Dedifferentiated amniotic fluid mesenchymal stem cell (primary cell): ENCODE data around the gene THBS2.

ENCODE experiments used
- DNase-seq: peaks from one replicate; pipeline ENCODE4 v3.0.0-alpha.2; 2016; ENCODE audit errors: extremely low spot score

THBS2 gene

DNA sequence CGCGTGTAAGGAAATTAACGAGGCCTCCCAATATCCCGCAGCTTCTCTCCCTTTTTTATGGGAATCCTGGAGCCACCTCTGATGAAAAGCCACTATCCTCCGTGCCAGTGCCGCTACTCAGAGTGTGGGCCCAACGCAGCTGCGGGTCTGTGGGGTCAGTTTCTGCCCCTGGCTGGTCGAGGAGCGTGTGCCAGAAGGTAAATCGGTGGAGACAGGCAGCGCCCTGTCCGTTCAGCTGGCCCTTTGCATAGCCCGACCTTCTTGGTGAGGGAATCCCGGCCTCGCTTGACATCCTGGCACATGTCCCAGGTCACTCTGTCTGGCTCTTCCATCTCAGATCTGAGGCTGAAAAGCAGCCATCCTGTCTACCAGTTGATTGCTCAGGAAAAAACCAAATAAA lies 4.6 kb downstream of the THBS2 start:
- DNase-seq, result no peak

DNA sequence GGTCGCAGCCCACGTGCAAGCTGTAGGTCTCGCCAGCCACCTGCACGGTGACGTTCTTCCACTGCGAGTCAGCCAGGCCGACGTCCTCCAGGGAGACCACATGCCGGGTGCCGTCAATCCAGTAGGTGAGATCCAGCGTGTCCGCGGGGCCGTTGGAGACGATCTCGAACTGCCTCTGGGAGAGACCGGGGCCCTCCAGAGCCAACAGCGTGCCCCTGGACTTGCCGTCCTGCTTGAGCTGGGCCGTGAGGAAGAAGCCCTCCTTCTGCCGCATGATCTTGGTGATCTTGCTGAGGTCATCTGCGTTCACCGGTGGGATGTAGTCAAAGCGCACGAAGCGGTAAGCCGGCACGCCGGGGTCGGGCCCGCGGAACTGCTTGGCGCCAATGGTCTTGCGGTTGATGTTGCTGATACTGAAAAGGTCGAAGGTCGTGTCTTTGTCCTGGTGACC lies 5.1 kb downstream of the THBS2 start:
- no peak for DNase-seq

- DNase-seq, result no peak
Measured at GRCh38 chr6:169247991-169248390, 5.7 kb downstream of the THBS2 start.

DNA sequence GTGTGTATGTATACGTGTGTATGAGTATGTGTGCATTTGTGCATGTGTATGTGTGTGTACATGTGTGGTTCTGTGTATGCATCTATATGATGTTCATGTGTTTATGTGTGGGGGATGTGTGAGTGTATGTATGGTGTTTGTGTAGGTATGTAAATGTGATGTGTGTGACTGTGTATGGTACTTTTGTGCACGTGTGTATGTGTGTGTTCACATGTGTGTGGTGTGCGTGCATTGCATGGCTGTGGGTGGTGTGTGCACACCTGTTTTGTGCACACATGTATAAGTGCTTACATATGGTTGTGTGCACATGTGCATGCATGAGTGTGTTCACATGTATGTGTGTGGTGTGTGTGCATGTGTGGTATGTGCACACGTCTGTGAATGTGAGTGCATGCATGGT lies 6.2 kb downstream of the THBS2 start:
- no peak for DNase-seq

GRCh38 chr6:169246445-169246844 lies 7.2 kb downstream of the THBS2 start:
- DNase-seq, result no peak

GRCh38 chr6:169244684-169245383 lies 8.8 kb downstream of the THBS2 start:
- DNase-seq, result no peak

DNA sequence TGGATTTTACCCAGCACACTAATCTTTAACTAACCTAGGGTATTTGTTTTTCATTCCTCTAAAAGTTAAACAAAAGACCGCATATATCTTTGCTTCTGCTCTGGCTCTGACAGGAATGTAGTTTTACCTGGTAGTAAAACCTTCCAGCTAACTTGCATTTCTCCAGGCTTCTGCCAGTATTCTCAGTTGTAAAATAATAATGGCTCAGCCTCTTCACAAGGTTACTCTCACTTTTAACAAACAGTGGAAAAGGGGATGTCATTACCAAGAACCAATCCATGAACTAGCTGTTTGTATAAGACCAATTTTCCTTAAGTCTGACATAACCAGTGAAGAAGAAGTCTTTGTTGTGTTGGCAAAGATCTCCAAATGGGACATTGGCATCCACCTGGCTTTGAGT lies 10.0 kb downstream of the THBS2 start:
- DNase-seq, result no peak

- no peak for DNase-seq
Measured at GRCh38 chr6:169243186-169243585, 10.5 kb downstream of the THBS2 start.

- DNase-seq, result no peak
Measured at GRCh38 chr6:169241688-169242350, 11.8 kb downstream of the THBS2 start.

DNA sequence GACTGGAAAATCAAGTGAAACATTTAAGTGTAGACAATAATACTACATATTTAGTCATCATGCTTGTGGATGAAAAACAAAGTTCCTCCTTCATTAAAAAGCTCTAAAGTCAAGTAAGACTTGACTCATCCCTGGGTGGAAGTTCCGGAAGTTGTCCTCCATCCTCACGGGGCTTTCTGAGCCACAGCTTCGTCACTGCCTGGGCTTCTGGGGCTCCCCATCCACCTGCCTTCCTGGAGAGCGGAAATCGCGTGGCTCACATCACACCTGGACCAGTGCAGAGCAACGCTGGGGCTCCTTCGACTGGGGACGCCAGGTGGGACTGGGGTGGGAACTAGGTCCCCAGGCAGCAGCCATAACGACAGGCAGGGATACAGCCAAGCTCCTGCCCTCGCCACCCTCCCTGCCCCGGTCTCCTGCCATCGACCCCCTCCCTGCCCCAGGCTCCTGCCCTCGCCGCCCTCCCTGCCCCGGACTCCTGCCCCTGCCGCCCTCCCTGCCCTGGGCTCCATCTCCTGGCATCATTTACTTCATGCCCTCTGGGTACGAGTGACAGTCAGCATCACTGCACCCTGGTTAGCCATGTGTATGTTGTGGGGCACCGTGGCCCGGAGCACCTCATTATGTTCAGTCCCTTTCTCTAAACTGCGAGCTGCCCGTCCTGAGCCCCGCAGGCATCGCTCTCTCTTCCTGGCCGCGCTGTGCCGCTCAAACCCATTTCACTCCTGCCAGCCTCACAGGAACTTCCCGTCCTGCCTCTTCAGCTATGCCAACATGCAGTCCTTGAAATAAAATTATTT lies 12.9 kb downstream of the THBS2 start:
- DNase-seq, result no peak

- DNase-seq, result no peak
Measured at GRCh38 chr6:169240125-169240524, 13.5 kb downstream of the THBS2 start.

DNA sequence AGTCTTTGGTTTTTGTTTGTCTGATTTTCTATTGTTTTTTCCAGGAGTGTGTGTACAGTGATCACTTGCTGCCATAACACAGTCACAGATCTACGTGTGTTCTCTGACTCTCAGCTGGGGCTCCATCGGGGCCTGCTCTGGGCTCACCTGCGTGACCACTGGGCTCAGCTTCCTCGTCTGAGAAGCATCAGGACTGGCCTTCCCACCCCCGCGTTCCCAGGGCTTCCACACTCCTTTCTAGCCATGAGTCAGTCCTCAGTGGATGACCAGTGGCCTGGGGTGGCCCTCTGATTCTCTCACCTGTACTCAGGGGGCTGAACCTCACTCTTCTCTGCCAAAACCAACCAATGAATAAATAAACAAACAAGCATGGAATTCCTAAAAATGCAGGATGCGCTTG lies 14.5 kb downstream of the THBS2 start:
- DNase-seq, result no peak

DNA sequence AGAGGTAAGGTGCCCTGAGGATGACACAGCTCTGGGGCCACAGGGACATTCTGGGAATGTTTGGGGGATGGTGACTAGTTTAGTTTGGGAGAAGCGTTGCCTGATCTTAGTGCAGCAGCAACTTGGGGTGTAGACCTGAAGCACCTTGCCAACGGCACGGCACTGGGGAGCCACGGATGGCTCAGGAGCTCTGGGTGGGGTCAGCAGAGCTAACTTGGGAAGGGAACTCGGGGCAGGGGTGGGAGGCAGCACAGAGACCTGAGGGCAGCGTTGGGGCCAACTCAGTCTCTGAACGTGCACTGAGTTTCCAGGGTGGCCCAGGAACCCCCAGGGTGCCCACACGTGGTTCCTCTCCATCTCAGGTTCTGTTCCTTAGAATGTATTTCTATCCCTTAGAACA lies 14.9 kb downstream of the THBS2 start:
- DNase-seq, result no peak

DNA sequence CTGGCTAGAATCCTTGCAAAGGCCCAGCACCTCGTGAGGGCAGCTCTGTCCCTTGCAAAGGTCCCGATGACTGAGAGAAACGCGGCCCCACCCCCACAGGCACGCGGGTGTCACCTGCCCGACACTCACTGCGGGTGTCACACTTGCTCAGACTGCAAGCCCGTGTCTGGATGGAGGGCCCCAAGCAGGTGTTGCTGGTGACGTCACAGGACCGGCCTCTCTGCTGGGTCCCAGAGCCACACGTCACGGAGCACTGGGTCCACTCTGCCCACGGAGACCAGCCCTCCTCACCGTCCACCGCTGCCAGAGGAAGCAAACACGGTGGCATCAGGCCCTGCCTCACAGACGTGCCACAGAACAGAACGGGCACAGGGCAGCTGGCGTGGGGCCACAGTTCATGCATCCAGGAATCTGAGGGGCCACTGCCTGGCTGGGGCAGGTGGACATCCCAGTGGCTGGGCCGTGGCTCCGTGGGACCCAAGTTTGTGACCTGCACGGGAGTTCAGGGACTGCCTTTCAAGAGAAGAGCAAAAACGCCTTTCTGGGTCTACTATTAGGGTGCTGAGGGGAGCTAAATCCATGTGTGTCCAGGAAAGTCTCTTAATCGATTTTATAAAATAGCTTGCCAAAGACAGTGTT lies 16.0 kb downstream of the THBS2 start:
- no peak for DNase-seq

DNA sequence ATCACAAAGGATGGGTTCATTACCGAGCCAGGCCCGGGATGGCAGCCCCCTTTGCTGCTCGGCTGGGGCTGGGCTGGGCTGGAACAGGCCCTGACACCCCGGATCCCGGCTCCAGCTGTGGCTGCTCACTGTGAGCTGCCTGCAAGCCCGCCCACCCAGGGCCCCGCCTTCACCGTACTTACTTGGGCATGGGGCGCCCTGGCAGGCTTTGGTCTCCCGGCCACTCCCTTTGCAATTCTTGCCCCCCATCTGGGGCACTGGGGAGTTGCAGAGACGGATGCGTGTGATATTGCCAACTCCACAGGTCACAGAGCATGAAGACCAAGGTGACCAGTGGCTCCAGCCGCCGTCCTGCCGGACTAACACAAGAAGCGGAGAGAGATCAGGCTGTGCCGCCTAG lies 16.7 kb downstream of the THBS2 start:
- no peak for DNase-seq

DNA sequence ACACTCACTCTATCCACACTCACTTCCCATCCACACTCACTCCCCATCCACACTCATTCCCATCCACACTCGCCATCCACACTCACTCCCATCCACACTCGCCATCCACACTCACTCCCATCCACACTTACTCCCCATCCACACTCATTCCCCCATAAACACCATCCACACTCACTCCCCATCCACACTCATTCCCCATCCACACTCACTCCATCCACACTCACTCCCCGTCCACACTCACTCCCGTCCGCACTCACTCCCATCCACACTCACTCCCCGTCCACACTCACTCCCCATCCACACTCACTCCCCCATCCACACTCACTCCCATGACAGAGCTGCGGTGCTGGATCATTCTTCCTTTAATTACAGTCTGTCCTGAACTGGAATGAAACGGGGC lies 17.1 kb downstream of the THBS2 start:
- DNase-seq, result no peak

GRCh38 chr6:169235286-169235685 lies 18.4 kb downstream of the THBS2 start:
- no peak for DNase-seq

DNA sequence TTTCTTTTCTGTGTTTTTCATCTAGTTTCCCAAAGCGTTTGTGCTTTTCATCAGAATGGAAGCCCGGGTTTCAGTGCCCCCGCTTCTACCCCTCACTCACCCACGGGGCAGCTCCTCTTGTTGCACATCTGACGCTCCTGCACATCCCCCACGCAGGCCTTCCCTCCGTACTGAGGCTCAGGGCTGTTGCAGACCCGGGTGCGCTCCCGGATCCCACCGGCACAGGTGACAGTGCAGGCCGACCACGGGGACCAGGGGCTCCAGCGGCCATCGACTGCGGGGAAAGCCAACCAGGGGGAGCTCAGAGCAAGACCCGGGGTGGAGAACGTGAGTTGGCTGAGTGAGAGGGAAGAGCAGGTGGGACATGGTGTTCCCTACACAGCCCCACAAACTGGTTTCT lies 19.0 kb downstream of the THBS2 start:
- DNase-seq, result no peak

- no peak for DNase-seq
Measured at GRCh38 chr6:169233832-169234231, 19.8 kb downstream of the THBS2 start.

GRCh38 chr6:169233181-169233580 lies 20.5 kb downstream of the THBS2 start:
- DNase-seq, result no peak

GRCh38 chr6:169232507-169232931 lies 21.1 kb downstream of the THBS2 start:
- DNase-seq, result no peak

- no peak for DNase-seq
Measured at GRCh38 chr6:169231790-169232506, 21.7 kb downstream of the THBS2 start.
